Activated T-cell treated with anti-CD3 and anti-CD28 coated beads, Interleukin-2, amount 50 U/mL, for 72 hours (primary cell): Measurements from ENCODE around the gene SGSH. TPM values are rescaled to one million over a fixed set of nuclear protein-coding genes. Genes with fewer than 3 reads are reported as not detected.

ENCODE experiments used
- total RNA-seq, 2 donors: library from RNA; stranded (reverse); gene quantifications; one replicate each; pipeline ENCODE4 v1.2.3, GENCODE V29; 2022

SGSH gene
- total RNA-seq, 2 donors from 2014 or later, result 51.3 to 64.4 TPM

Other genes with a start within 250 kb of the SGSH start
- 10 to 100 TPM; 15.8 to 32.8 TPM for gene TBC1D16, start 184.5 kb downstream of the SGSH start, total RNA-seq
- gene CCDC40, start 183.7 kb downstream of the SGSH start, total RNA-seq, result 1 to 10 TPM in 1 of 2 donors, under 1 TPM in 1; 0.53 to 1.3 TPM
- 10 to 100 TPM; 31.7 to 37.1 TPM for gene GAA, start 118.8 kb downstream of the SGSH start, total RNA-seq
- gene EIF4A3, start 73.2 kb downstream of the SGSH start, total RNA-seq, result 100 to 1,000 TPM in 1 of 2 donors, 10 to 100 TPM in 1; 91.8 to 104 TPM
- gene CARD14, start 50.3 kb downstream of the SGSH start, total RNA-seq, result under 1 TPM in 1 of 2 donors, not detected in 1; 0.39 TPM
- 10 to 100 TPM; 25.9 to 28.8 TPM for gene SLC26A11, start 94 bp upstream of the SGSH start, total RNA-seq
- 100 to 1,000 TPM; 546 to 651 TPM for gene RNF213, start 40.5 kb upstream of the SGSH start, total RNA-seq
- 10 to 100 TPM; 25.3 to 29.0 TPM for gene ENDOV, start 194.8 kb upstream of the SGSH start, total RNA-seq